Kidney (tissue), 14 donors: ENCODE results near the gene KLHL29. TPM values are rescaled to one million over a fixed set of nuclear protein-coding genes. Genes with fewer than 3 reads are reported as not detected.
A peak's percentile ranks its signal among the peaks of the same experiment; 100 is the strongest.

Experiments used
- DNase-seq, 5 donors: peaks; one replicate each; pipeline ENCODE4 v3.0.0-alpha.2; 2013 to 2020
- FAIRE-seq: peaks from 2 replicates; lab custom pipeline; 2012; peaks lifted over from hg19 to GRCh38; lab: Jason Lieb, UNC
- H3K27ac ChIP-seq, 2 donors: one replicate each; pipeline ENCODE4 v1.7.0; 2013; ENCODE audit warnings: low read depth in 2 of 2, low read length in 2 of 2, inconsistent platforms in 1 of 2
- H3K27me3 ChIP-seq: one replicate; pipeline ENCODE4 v1.7.1; 2013; ENCODE audit warnings: low read length, inconsistent platforms; ENCODE audit not compliant: control insufficient read depth, insufficient read depth
- H3K36me3 ChIP-seq, 3 donors: one replicate each; pipeline versions ENCODE4 v1.7.0 to v1.7.1; 2013; ENCODE audit warnings: low read length in 3 of 3, control low read depth in 1 of 3, inconsistent platforms in 1 of 3; ENCODE audit not compliant: insufficient read depth in 3 of 3, control insufficient read depth in 2 of 3
- H3K4me1 ChIP-seq, 3 donors: one replicate each; pipeline versions ENCODE4 v1.7.0 to v1.7.1; 2013; ENCODE audit warnings: low read length in 3 of 3, inconsistent platforms in 1 of 3, low read depth in 1 of 3; ENCODE audit not compliant: control insufficient read depth in 2 of 3, insufficient read depth in 2 of 3
- H3K4me3 ChIP-seq, 3 donors: one replicate each; pipeline versions ENCODE4 v1.7.0 to v1.8.1; 2013; ENCODE audit warnings: low read length in 3 of 3, control low read depth in 1 of 3, inconsistent platforms in 1 of 3
- H3K9ac ChIP-seq, 3 donors: one replicate each; pipeline versions ENCODE4 v1.7.0 to v1.7.1; 2013; ENCODE audit warnings: low read length in 3 of 3, control low read depth in 1 of 3, inconsistent platforms in 1 of 3
- H3K9me3 ChIP-seq, 3 donors: one replicate each; pipeline versions ENCODE4 v1.7.0 to v1.7.1; 2013; ENCODE audit warnings: low read length in 3 of 3, control low read depth in 1 of 3, inconsistent platforms in 1 of 3; ENCODE audit not compliant: control insufficient read depth in 2 of 3, insufficient read depth in 1 of 3
- CTCF ChIP-seq: IDR thresholded peaks from 3 replicates; pipeline ENCODE4 v1.5.1; 2012; ENCODE audit warnings: mild to moderate bottlenecking, moderate library complexity, borderline replicate concordance; ENCODE audit not compliant: insufficient read depth; ENCODE audit errors: extremely low read depth
- intact Hi-C: fragments of 100-400 bp; cut with DNase I; formaldehyde crosslinking; loops from one replicate; pipeline ENCODE4 v1.11.1; 2022
- polyA plus RNA-seq: library from polyadenylated mRNA; stranded (reverse); fragments of 350-450 nt; fragmentation: Illumina TruSeq; extraction: RNeasy Lipid Tissue Mini Kit (QIAGEN cat#74804); gene quantifications from one replicate; pipeline ENCODE4 v1.2.3, GENCODE V29; 2014; ENCODE audit warnings: low read depth, low replicate concordance; ENCODE audit not compliant: insufficient read depth
- total RNA-seq: library from RNA; stranded (reverse); fragmentation: NEBNext Ultra II Directional; extraction: Animal tissue kit (Norgen Biotek cat#: 25700); gene quantifications from one replicate; pipeline ENCODE4 v1.2.1, GENCODE V29; 2021
- donor health status: control.
- donor health status: control.
- donor health status: control.
- donor health status: control.
- donor health status: control.
- donor health status: DM: yes; HTN: yes; CAD: no.
- donor health status: Normal renal cell carcinoma (clear cell type).

KLHL29 gene
- total and polyA plus RNA-seq, 2 donors from 2014 or later = 1.5 to 10.5 TPM

DNA sequence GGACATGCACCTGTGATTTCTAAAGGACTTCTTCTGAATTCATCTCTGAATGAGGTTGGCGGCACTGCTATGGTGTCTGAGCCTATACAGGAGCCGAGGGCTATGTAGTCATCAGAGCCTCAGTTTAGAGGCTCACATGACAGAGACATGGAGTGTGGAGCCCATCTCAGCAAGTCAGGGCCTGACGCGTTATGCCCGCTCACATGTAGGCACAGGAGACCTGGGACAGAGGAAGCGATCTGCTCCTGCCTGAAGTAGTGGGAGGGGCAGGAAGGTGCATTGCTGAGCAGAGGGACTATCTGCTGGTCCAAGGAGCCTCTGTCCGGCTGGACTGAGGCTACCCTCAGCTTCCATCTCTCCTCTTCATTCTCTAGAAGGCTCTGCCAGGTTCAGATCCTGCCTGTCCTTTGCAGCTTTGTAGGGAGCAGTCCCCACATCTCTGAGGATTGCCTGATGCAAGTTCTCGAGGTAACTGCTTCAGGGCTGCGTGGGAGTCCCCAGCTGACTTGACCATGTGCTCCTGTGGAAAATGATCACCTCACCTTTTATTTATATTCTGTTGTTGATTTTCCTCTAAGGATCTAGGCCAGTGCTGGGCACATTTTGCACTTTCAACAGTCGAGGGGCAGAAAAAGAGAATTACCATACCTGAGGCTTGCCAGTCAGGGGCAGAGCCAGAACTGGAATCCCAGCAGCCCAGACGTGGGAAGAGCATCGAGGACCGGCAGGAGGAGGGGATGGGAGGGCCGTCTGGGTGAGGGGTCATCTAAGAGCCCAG is 16.6 kb downstream of the KLHL29 start:
- Histone ChIP-seq H3K27me3 (no peaks in the 10 kb centered on the region), H3K4me3 (no peak overlapping the region), H3K27ac (no peak overlapping the region), H3K9me3 (no peaks in the 10 kb centered on the region), H3K4me1 (peaks cover 0 to 3% (median 0%) of the 10 kb centered on the region in 3 donors), H3K9ac (no peak overlapping the region), H3K36me3 (no peaks in the 10 kb centered on the region)
- DNase-seq (no peak), FAIRE-seq (no peak)
- no peak for TF ChIP-seq CTCF
- intact Hi-C loops = no loop called here

- Histone ChIP-seq H3K27ac (no peak overlapping the region), H3K4me1 (peaks cover 0 to 3% (median 0%) of the 10 kb centered on the region in 3 donors), H3K9me3 (no peaks in the 10 kb centered on the region), H3K27me3 (no peaks in the 10 kb centered on the region), H3K9ac (no peak overlapping the region), H3K36me3 (no peaks in the 10 kb centered on the region), H3K4me3 (no peak overlapping the region)
- intact Hi-C loops = no loop called here
- TF ChIP-seq CTCF = no peak
- no peak for FAIRE-seq
- DNase-seq = no peak
These were observed 17.3 kb downstream of the KLHL29 start for GRCh38 chr2:23402205-23402740.

DNA sequence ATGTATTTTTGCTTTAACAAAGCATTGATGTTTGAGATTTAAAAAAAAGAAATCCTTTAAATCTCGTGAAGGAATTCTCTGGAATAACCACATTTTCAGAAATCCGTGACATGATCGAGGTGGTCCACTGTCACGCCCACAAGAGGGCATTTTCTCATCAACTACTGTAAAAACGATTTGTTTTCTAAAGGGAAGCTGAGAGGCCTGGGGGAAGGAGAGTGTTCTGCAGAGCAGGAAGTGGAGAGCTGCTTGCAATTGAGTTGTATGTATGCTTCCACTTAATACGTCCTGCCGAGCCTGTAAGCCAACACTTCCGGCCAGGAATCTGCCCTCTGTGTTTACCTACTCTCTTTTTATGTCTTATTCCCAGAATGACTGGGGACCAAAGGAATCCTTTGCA is 19.4 kb downstream of the KLHL29 start:
- Histone ChIP-seq H3K4me1 (peaks cover 0 to 3% (median 0%) of the 10 kb centered on the region in 3 donors), H3K9me3 (no peaks in the 10 kb centered on the region), H3K27ac (no peak overlapping the region), H3K9ac (no peak overlapping the region), H3K4me3 (no peak overlapping the region), H3K36me3 (no peaks in the 10 kb centered on the region), H3K27me3 (no peaks in the 10 kb centered on the region)
- TF ChIP-seq CTCF = no peak
- intact Hi-C loops = no loop called here
- peak in 4 of 5 donors; percentile 73 to 93 (median 83) for DNase-seq
- FAIRE-seq = no peak
